GM23338 (cell line): Measurements from ENCODE around the gene CMYA5. TPM values are rescaled to one million over a fixed set of nuclear protein-coding genes. Genes with fewer than 3 reads are reported as not detected.
A peak's percentile ranks its signal among the peaks of the same experiment; 100 is the strongest.

Source experiments
- ATAC-seq: fragments of 200-7000 bp; cut with Tn5 transposase; 3 replicates; pipeline ENCODE4 v1.9.1; 2020
- DNase-seq: peaks from one replicate; pipeline ENCODE4 v3.0.0-alpha.2; 2015; ENCODE audit warnings: low spot score
- H2AFZ ChIP-seq: fragments of 200-600 bp; sonication (generic); 2 replicates; pipeline ENCODE4 v1.8.0; 2016; ENCODE audit warnings: antibody characterized with exemption, mild to moderate bottlenecking, moderate library complexity
- H3F3A ChIP-seq: fragments of 200-600 bp; sonication (generic); replicated peaks from 2 replicates; pipeline ENCODE4 v1.8.0; 2017; ENCODE audit warnings: antibody characterized with exemption, mixed run types, low read depth
- H3K27ac ChIP-seq: fragments of 200-600 bp; sonication (generic); 2 replicates; pipeline ENCODE4 v1.6.1; 2016; ENCODE audit warnings: low read depth
- H3K27me3 ChIP-seq: fragments of 200-600 bp; sonication (generic); 2 replicates; pipeline ENCODE4 v1.8.0; 2016; ENCODE audit warnings: mild to moderate bottlenecking, mixed run types, moderate library complexity; ENCODE audit not compliant: insufficient read depth
- H3K36me3 ChIP-seq: fragments of 200-600 bp; sonication (generic); 2 replicates; pipeline ENCODE4 v1.8.0; 2016; ENCODE audit warnings: mild to moderate bottlenecking; ENCODE audit not compliant: insufficient read depth
- H3K4me1 ChIP-seq: fragments of 200-600 bp; sonication (generic); 2 replicates; pipeline ENCODE4 v1.8.0; 2016; ENCODE audit warnings: mild to moderate bottlenecking, moderate library complexity; ENCODE audit not compliant: insufficient read depth
- H3K4me2 ChIP-seq: fragments of 200-600 bp; sonication (generic); 2 replicates; pipeline ENCODE4 v1.7.1; 2017; ENCODE audit warnings: mixed run types
- H3K4me3 ChIP-seq: fragments of 200-600 bp; sonication (generic); 2 replicates; pipeline ENCODE4 v1.6.1; 2016; ENCODE audit warnings: mixed run types
- H3K79me2 ChIP-seq: fragments of 200-600 bp; sonication (generic); replicated peaks from 2 replicates; pipeline ENCODE4 v1.8.0; 2017; ENCODE audit warnings: mild to moderate bottlenecking; ENCODE audit not compliant: insufficient read depth
- H3K9me2 ChIP-seq: fragments of 200-600 bp; sonication (generic); 2 replicates; pipeline ENCODE4 v1.8.0; 2017; ENCODE audit not compliant: insufficient read depth
- H4K20me1 ChIP-seq: fragments of 200-600 bp; sonication (generic); replicated peaks from 2 replicates; pipeline ENCODE4 v1.8.0; 2017; ENCODE audit warnings: mild to moderate bottlenecking; ENCODE audit not compliant: insufficient read depth
- H3K27ac Mint-ChIP-seq: 2 replicates; pipeline ENCODE4 v1.8.0; 2020; ENCODE audit warnings: inconsistent platforms, mild to moderate bottlenecking, moderate library complexity, mixed read lengths
- H3K27me3 Mint-ChIP-seq: 3 replicates; pipeline ENCODE4 v1.8.0; 2022; ENCODE audit warnings: low read depth, mild to moderate bottlenecking, moderate library complexity, mixed read lengths, inconsistent platforms; ENCODE audit not compliant: insufficient read depth, poor library complexity
- H3K36me3 Mint-ChIP-seq: 3 replicates; pipeline ENCODE4 v1.8.0; 2021; ENCODE audit warnings: low read depth, mild to moderate bottlenecking, inconsistent platforms, moderate library complexity, mixed read lengths
- H3K4me1 Mint-ChIP-seq: 3 replicates; pipeline ENCODE4 v1.8.0; 2020; ENCODE audit warnings: mild to moderate bottlenecking, inconsistent platforms, mixed read lengths
- H3K4me3 Mint-ChIP-seq: 3 replicates; pipeline ENCODE4 v1.8.0; 2021; ENCODE audit warnings: moderate library complexity, mild to moderate bottlenecking, inconsistent platforms, mixed read lengths
- H3K9me3 Mint-ChIP-seq: 3 replicates; pipeline ENCODE4 v1.8.0; 2020; ENCODE audit warnings: moderate library complexity, mild to moderate bottlenecking, inconsistent platforms, mixed read lengths
- CREB1 ChIP-seq: fragments of 250-450 bp; sonication (Bioruptor Pico); IDR thresholded peaks from 2 replicates; pipeline ENCODE4 v1.5.0; 2020; ENCODE audit warnings: low read depth, mild to moderate bottlenecking, moderate library complexity
- CTCF ChIP-seq, 2 experiments: fragments of 200-600 bp in 1 of 2; sonication (generic) in 1 of 2; conservative IDR thresholded peaks; 2 replicates each; pipeline versions ENCODE4 v1.5.1 to v1.6.1; 2016 to 2017; ENCODE audit warnings: antibody characterized with exemption in 2 of 2, low read depth in 2 of 2, mild to moderate bottlenecking in 2 of 2, moderate library complexity in 1 of 2
- ETS1 ChIP-seq: IDR thresholded peaks from 2 replicates; pipeline ENCODE4 v1.6.1; 2016; ENCODE audit warnings: antibody characterized with exemption
- JUNB ChIP-seq: IDR thresholded peaks from one replicate; pipeline ENCODE4 v1.6.1; 2016; ENCODE audit warnings: antibody characterized with exemption; ENCODE audit not compliant: unreplicated experiment
- NANOG ChIP-seq: IDR thresholded peaks from 2 replicates; pipeline ENCODE4 v1.6.1; 2016; ENCODE audit warnings: antibody characterized with exemption, borderline replicate concordance
- POLR2AphosphoS5 ChIP-seq: IDR thresholded peaks from 2 replicates; pipeline ENCODE4 v1.6.1; 2016; ENCODE audit warnings: antibody characterized with exemption, low read depth
- STAT1 ChIP-seq: IDR thresholded peaks from one replicate; pipeline ENCODE4 v1.6.1; 2016; ENCODE audit warnings: antibody characterized with exemption; ENCODE audit not compliant: unreplicated experiment
- ZNF114 ChIP-seq: fragments of 250-450 bp; sonication (Bioruptor Pico); IDR thresholded peaks from 2 replicates; pipeline ENCODE4 v1.5.0; 2020; ENCODE audit warnings: mild to moderate bottlenecking, moderate library complexity
- ZNF331 ChIP-seq: fragments of 250-450 bp; sonication (Bioruptor Pico); IDR thresholded peaks from 2 replicates; pipeline ENCODE4 v1.5.0; 2020; ENCODE audit warnings: low read depth, mild to moderate bottlenecking, moderate library complexity
- polyA plus RNA-seq: library from polyadenylated mRNA; unstranded; fragments of >200 nt; fragmentation: Nextera tagmentation; extraction: Ambion mirVana; gene quantifications from 2 replicates; pipeline ENCODE4 v1.2.1, GENCODE V29; 2016
- total RNA-seq: library from RNA; depleted of rRNA; stranded (reverse); fragments of >200 nt; shearing (Covaris generic); gene quantifications from 2 replicates; pipeline ENCODE4 v1.2.3, GENCODE V29; 2014

CMYA5 gene
- total and polyA plus RNA-seq, 2 experiments from 2014 or later, result 0.45 to 0.49 TPM

GRCh38 chr5:79742549-79743136 is 53.0 kb downstream of the CMYA5 start (continued):
- TF ChIP-seq JUNB (no peak), ZNF114 (CRISPR knock-in tag) (no peak), CTCF (conservative IDR thresholded peaks at IDR 0.05; ENCODE audit: low read depth in 2 of 2) (no peak), NANOG (no peak), CREB1 (no peak), ZNF331 (no peak), POLR2AphosphoS5 (no peak), ETS1 (no peak)

- no peak overlapping the region for H3K4me3 ChIP-seq
- H4K20me1 ChIP-seq, result no peaks in the 10 kb centered on the region
- Mint-ChIP-seq H3K27me3 (no peaks in the 10 kb centered on the region), H3K4me1 (peaks cover 35% of the 10 kb centered on the region), H3K9me3 (no peaks in the 10 kb centered on the region), H3K4me3 (no peak overlapping the region), H3K36me3 (no peaks in the 10 kb centered on the region), H3K27ac (peak overlapping the region; percentile 60; the same call in 1 of the 2 replicates)
- H3K27me3 ChIP-seq, result no peaks in the 10 kb centered on the region
- 0 out of 2 replicates have a peak overlapping the region, but pooled peaks have one; percentile 4 for H3K4me2 ChIP-seq
- H3K9me2 ChIP-seq, result peaks cover under 1% of the 10 kb centered on the region; the same call in 1 of the 2 replicates
- no peak overlapping the region for H2AFZ ChIP-seq
- H3K4me1 ChIP-seq, result peaks cover 16% of the 10 kb centered on the region
- no peaks in the 10 kb centered on the region for H3K79me2 ChIP-seq
- H3K27ac ChIP-seq, result no peak overlapping the region
- H3K36me3 ChIP-seq, result no peaks in the 10 kb centered on the region
- ATAC-seq (peak; percentile 59), DNase-seq (peak; percentile 50)
- H3F3A ChIP-seq, result no peaks in the 10 kb centered on the region
- TF ChIP-seq ETS1, result no peak
- TF ChIP-seq STAT1, result no peak
- TF ChIP-seq CREB1, result no peak
- no peak for TF ChIP-seq ZNF114 (CRISPR knock-in tag)
- no peak for TF ChIP-seq NANOG
Measured at GRCh38 chr5:79743846-79744605, 54.4 kb downstream of the CMYA5 start.
